HG03432 (cell line): ENCODE results near the gene ITGB7.

Experiments used
- ATAC-seq: cut with Tn5 transposase; IDR thresholded peaks from one replicate; pipeline ENCODE4 v1.9.1; 2021; ENCODE audit warnings: mild to moderate bottlenecking, moderate library complexity; ENCODE audit not compliant: unreplicated experiment

ITGB7 gene

DNA sequence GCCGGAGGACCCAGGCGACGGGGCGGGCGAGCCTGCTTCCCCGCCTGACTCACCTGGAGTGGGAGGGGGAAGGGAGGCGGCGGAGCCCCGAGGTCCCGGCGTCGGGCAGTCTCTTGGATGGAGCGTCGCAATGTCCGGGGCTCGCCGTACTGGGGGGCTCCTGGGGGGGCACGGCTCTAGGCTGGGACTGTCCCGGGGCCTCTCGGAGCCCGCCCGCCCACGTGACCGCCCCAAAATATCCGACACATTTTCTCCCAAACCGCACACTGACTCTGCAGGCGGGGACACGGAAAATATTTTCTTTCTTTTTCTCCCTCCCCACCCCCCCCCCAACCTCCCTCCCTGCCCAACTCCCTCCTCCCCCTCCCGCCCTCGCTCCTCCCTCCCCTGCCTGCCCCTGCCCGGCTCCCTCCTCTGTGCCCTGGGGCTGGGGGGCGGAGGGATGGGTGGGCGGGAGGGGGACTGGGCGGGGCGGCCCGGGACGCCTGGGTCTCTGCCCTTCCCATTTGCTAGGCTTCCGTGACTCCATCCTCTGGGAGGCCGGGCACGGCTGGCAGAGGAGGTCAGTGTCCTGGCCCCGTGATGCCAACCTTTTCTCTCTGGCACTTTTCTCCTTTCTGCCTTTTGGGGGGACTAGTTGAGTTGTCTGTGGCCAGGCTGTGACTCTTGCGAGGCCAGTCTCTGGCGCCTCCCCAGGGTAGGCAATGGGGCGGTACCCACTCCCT is 25.0 kb upstream of the ITGB7 start, which contains the start of gene RARG:
Gene RARG (minus strand): TSS at position 289 of the 725 bp plus-strand sequence. CDS start 4,664 bp downstream, outside the sequence.
- no peak for ATAC-seq

DNA sequence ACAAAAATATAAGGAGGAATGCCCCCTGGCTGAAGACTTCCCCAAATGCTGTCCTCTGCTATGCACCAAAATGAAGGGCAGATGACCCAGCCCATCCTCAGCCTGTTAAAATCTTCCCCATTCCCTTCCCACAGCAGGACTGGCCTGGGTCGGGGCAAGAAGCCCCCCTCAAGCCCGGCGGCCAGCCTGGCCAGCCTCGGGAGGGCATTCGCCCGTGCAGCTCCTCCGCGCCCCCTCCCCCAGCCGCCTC is 24.5 kb upstream of the ITGB7 start:
- ATAC-seq, result no peak

- ATAC-seq, result no peak
These were observed 23.2 kb upstream of the ITGB7 start for GRCh38 chr12:53230108-53230845.

GRCh38 chr12:53229454-53229853 is 22.4 kb upstream of the ITGB7 start:
- ATAC-seq, result no peak

DNA sequence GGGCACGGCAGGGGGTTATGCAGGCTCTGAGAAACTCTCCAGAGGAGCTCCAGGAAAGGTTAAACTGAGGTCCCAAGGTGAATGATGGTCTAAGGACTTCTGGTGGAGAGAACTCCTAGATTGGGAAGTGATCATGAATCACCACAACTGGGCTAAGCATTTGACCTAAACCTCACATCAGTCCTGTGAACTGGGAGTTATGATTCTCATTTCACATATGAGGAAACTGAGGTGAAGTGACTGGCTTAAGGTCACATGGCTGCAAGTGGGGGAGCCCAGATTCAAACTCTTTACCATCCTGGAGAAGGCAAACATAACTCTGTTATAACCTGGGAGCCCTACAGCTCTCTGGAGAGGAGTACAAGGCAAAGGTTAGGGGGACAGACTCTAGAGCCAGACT is 20.8 kb upstream of the ITGB7 start:
- ATAC-seq, result no peak

GRCh38 chr12:53227341-53227740 is 20.3 kb upstream of the ITGB7 start:
- ATAC-seq, result no peak

GRCh38 chr12:53226815-53227214 is 19.8 kb upstream of the ITGB7 start:
- no peak for ATAC-seq

DNA sequence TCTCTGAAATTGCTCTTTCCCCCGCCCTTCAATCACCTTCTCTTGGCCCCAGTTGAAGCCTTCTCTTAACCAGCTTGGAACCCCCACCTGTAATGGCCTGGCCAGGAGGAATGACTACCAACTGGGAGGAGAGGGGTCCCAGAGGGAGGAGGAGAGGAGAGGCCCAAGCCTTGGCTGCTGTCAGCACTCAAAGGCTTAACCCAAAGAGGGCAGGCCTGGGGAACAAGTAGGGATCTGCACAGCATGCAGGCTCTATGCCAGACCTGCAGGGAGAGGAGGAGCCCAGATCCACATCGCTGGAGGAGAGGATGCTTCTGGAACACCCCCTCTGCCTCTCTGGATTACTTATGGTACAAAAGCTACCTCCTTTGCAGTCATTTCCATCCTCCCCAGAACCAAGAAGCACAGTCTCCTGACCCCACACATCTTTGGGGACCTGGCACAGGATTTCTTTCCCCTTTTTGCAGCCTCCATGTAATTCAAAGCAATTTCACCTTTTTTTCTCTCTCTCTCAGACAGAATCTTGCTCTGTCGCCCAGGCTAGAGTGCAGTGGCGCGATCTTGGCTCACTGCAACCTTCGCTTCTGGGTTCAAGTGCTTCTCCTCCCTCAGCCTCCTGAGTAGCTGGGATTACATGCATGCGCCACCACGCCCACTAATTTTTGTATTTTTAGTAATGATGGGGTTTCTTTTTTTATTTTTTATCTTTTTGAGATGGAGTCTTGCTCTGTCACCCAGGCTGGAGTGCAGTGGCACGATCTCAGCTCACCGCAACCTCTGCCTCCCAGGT is 18.8 kb upstream of the ITGB7 start:
- ATAC-seq, result no peak

- ATAC-seq, result no peak
These were observed 18.0 kb upstream of the ITGB7 start for GRCh38 chr12:53224897-53225634.

- ATAC-seq, result no peak
These were observed 17.2 kb upstream of the ITGB7 start for GRCh38 chr12:53224061-53224896.

DNA sequence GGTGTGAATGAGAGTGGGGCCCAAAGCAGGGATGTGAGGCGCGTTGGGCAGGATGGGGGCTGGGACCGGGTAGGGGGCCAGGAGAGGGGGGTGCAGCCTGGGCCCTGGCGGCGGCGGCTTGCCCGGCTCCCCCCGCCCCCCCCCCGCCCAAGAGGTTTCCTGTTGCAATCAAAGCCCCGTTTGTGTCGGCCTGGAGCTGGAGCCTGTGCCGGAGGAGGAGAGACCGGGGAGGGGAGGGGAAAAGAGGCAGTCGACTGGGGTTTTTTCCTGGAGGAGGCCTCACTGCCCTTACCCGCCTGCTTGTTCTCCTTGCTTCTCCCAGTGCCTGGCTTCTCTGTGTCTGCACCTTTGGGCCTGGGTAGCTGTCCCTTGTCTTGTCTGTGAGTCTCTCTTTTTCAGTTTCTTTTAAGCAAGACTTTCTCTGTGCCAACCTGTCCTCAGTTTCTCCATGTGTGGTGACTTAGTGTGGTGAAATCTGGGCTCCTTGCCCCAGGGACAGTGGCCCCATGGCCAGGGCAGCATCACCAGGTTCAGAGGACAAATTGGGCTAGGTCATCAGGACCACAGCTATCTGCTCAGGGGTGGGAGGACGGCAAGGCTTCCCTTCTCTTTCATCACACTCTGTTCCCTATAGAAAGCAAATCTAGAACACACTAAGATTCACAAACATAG is 16.5 kb upstream of the ITGB7 start:
- ATAC-seq, result no peak

GRCh38 chr12:53222806-53223261 is 15.8 kb upstream of the ITGB7 start:
- no peak for ATAC-seq

DNA sequence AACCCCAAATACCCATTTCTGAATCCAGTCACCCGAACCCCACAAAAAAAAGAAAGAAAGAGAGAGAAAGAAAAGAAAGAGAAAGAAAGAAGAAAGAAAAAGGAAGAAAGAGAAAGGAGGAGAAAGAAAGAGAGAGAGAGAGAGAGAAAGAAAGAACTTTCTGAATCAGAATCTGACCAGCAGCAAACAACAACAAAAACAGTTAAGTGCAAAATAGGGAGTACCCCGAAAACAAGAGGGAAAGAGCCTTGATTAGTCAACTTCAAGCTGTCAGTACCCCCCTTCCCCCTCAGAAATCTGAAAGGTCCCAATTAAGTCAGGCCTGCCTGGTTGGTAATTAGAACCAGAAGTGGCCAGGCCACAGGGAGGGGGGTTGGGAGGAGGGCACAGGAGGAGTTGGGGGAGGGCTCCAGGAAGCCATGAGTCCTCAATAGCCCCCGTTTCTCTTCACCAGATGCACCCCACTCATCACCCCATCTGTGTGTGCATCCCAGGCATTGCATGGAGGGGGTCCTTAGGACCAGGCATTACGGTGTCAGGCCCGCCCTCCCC is 15.2 kb upstream of the ITGB7 start:
- ATAC-seq, result no peak

DNA sequence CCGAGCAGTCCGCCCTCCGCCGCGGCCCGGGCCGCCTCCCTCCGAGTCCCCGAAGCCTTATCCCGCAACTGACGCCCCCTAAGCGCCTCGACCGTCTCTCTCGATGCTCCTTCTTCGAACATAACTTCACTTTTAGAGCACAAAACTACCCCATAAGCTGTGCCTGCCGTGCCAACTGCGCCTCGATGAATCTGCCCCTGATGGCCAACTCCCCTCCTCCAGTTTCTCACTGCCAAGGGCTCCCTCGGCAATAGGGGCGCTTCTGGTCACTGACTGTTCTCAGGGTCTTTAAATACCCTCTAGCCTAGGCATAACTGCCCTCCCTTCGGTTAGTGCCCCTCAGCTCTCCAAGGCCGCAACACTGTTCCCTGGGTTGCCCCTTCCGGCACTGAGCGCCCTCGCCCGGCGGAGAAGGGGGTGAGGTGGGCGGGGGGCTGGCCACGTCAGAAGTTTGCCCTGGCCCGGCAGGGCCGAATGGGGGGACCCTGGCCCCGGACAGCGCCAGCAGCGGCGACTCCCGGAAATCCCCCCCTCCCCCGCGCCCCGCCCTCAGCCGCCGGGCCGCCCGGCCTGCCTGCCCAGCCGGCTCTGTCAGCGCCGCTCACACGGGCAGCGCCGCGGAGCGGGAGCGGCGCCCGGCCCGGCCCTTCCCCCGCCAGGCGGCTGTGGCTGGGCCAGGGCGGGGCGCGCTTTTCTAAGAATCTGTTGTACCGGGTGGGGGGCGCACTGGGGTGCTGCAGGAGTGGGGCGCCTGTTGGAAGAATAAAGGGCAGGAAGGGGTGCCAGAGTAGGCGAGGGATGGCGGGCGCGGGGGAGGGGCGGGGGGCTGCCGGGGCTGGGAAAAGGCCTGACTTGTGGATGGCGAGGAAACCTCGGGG is 14.4 kb upstream of the ITGB7 start:
- peak; percentile 30 for ATAC-seq

GRCh38 chr12:53220694-53221202 is 13.7 kb upstream of the ITGB7 start:
- peak; percentile 61 for ATAC-seq

DNA sequence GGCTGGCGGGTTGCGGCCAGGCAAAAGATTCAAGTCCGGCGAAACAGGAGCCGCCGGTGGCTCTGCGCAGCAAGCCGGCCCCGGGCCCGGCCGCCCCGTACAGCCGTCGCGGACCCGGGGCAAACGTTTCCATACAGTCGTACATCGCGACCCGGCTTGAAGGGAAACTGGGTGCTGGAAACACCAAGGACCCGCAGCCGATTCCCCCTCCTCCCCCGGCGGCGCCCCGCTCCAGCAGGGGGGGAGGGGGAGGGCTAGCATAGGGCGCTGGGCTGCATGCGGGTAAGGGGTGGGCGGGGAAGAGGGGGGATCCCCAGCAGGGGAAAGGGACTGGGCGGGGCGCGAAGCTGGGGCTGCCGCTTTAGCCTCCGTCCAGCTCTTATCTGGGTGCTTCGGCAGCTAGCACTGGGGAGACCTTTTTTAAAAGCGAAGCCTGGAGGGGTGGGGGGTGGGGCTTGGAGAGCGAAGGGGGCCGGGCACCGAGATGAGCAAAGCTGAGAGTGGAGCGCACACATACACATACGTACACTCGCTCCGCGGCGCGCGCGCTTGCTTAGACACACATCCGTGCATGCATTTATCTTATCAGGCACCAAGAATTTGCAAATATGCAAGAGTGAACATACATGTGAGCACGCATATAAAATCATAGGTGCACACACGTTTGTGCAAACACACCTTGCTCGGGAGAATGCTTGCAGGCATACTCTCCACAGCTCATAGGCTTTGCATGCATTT is 13.1 kb upstream of the ITGB7 start:
- peak; percentile 30 for ATAC-seq

DNA sequence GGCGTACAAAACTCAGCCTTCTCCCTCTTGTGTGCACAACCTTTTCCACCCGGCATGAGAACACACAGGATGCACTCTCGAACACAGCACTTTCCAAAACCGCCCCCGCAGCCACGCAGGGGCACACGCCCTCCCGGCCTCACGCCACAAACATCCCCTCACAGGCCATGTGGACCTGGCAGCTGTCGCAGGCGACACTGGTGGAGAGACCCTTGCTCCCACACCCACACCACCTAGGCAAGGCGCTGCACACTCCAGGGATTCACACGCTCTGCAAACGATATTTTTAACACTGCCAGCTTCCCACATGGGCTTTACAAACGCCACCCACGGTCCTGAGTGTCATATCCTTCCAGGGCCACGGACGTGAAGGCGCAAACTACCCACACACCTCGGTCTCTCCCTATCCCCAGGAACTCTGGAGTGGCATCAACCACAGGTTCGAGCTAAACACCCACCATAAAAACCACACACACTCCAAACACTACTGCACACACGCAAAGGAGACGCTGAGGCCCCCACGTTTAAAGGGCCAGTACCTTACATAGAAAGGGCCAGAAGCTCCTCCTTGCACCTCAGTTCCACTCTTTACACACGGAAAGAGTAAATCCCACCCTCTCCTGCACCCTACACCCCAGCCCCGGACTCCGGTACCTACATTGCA is 12.4 kb upstream of the ITGB7 start:
- ATAC-seq, result peak; percentile 13
